B cell (primary cell): ENCODE measurements around the gene FMN2. TPM values are rescaled to one million over a fixed set of nuclear protein-coding genes. Genes with fewer than 3 reads are reported as not detected.

Experiments used
- ATAC-seq: fragments of 200-7000 bp; cut with Tn5 transposase; one replicate; pipeline ENCODE4 v1.10.0; 2021; ENCODE audit warnings: low read depth, mild to moderate bottlenecking, moderate number of reproducible peaks, moderate library complexity
- CTCF ChIA-PET: fragments of 350-600 bp; sonication (Branson Sonifier 250); formaldehyde crosslinking; loops from one replicate; lab custom pipeline; 2021; ENCODE audit warnings: antibody characterized with exemption, inconsistent platforms; lab: Charles Lee
- POLR2A ChIA-PET: fragments of 350-600 bp; sonication (Branson Sonifier 250); formaldehyde crosslinking; loops from one replicate; lab custom pipeline; 2021; ENCODE audit warnings: antibody characterized with exemption; lab: Charles Lee
- DNase-seq: peaks from one replicate; pipeline ENCODE4 v3.0.0; 2013
- H2AFZ ChIP-seq: 2 replicates; pipeline ENCODE4 v1.6.1; 2012; ENCODE audit warnings: mild to moderate bottlenecking, low read depth, low read length; ENCODE audit not compliant: insufficient read depth, poor library complexity, severe bottlenecking
- H3K27ac ChIP-seq, 2 donors: 1 replicate in 1 of 2; 2 replicates in 1 of 2; pipeline ENCODE4 v1.5.1; 2012 to 2013; ENCODE audit warnings: low read length in 2 of 2, mild to moderate bottlenecking in 2 of 2, moderate library complexity in 1 of 2
- H3K27me3 ChIP-seq, 4 experiments: fragments of 200-600 bp in 1 of 4; sonication (generic) in 1 of 4; replicated peaks in 1 of 4; 1 replicate in 2 of 4; 2 replicates in 2 of 4; pipeline versions ENCODE4 v1.6.1 to v1.7.0; 2013 to 2016; ENCODE audit warnings: low read length in 3 of 4, mild to moderate bottlenecking in 2 of 4, mixed read lengths in 1 of 4, moderate library complexity in 1 of 4; ENCODE audit not compliant: insufficient read depth in 4 of 4, control insufficient read depth in 3 of 4; ENCODE audit errors: control extremely low read depth in 1 of 4
- H3K36me3 ChIP-seq, 2 experiments: replicated peaks in 1 of 2; 1 replicate in 1 of 2; 2 replicates in 1 of 2; pipeline versions ENCODE4 v1.6.1 to v1.7.1; 2013; ENCODE audit warnings: low read length in 1 of 2; ENCODE audit not compliant: insufficient read depth in 2 of 2, control insufficient read depth in 1 of 2; ENCODE audit errors: control extremely low read depth in 1 of 2, extremely low read depth in 1 of 2
- H3K4me1 ChIP-seq, 2 donors: fragments of 200-600 bp in 1 of 2; sonication (generic) in 1 of 2; 1 replicate in 1 of 2; 2 replicates in 1 of 2; pipeline versions ENCODE4 v1.5.1 to v1.6.1; 2013 to 2017; ENCODE audit warnings: low read length in 2 of 2; ENCODE audit not compliant: control insufficient read depth in 2 of 2, insufficient read depth in 2 of 2
- H3K4me2 ChIP-seq: replicated peaks from 2 replicates; pipeline ENCODE3; 2012; ENCODE audit warnings: mild to moderate bottlenecking, low read depth, low read length; ENCODE audit not compliant: poor library complexity, severe bottlenecking
- H3K4me3 ChIP-seq, 5 experiments: fragments of 200-600 bp in 1 of 5; sonication (generic) in 1 of 5; 1 replicate in 3 of 5; 2 replicates in 2 of 5; pipeline versions ENCODE4 v1.5.1 to v1.7.0; 2011 to 2016; ENCODE audit warnings: low read length in 4 of 5, mild to moderate bottlenecking in 4 of 5, low read depth in 2 of 5, control low read depth in 1 of 5, moderate library complexity in 1 of 5; ENCODE audit not compliant: insufficient read depth in 1 of 5; ENCODE audit errors: control extremely low read depth in 1 of 5, extremely low read depth in 1 of 5
- H3K79me2 ChIP-seq: fragments of 200-600 bp; sonication (generic); one replicate; pipeline ENCODE4 v1.6.0; 2016; ENCODE audit warnings: low read length; ENCODE audit not compliant: control insufficient read depth, insufficient read depth
- H3K9ac ChIP-seq: fragments of 200-600 bp; sonication (generic); 2 replicates; pipeline ENCODE4 v1.6.1; 2017; ENCODE audit warnings: mild to moderate bottlenecking, low read length, moderate library complexity
- H3K9me3 ChIP-seq, 3 donors: one replicate each; pipeline versions ENCODE4 v1.6.1 to v1.7.1; 2013; ENCODE audit warnings: low read length in 2 of 3; ENCODE audit not compliant: control insufficient read depth in 2 of 3, insufficient read depth in 1 of 3; ENCODE audit errors: control extremely low read depth in 1 of 3
- H4K20me1 ChIP-seq: 2 replicates; pipeline ENCODE4 v1.6.0; 2012; ENCODE audit warnings: mild to moderate bottlenecking, low read length; ENCODE audit not compliant: insufficient read depth, control insufficient read depth, poor library complexity, severe bottlenecking
- H3K27ac Mint-ChIP-seq: one replicate; pipeline ENCODE4 v1.8.0; 2021; ENCODE audit warnings: mixed read lengths
- H3K27me3 Mint-ChIP-seq: one replicate; pipeline ENCODE4 v1.8.0; 2021; ENCODE audit warnings: mixed read lengths
- H3K4me1 Mint-ChIP-seq: one replicate; pipeline ENCODE4 v1.8.0; 2021; ENCODE audit warnings: mixed read lengths
- H3K4me3 Mint-ChIP-seq: one replicate; pipeline ENCODE4 v1.8.0; 2021; ENCODE audit warnings: mixed read lengths
- H3K9me3 Mint-ChIP-seq: one replicate; pipeline ENCODE4 v1.8.0; 2022; ENCODE audit warnings: mixed read lengths; ENCODE audit not compliant: insufficient read depth
- CTCF ChIP-seq: fragments of 200-600 bp; IDR thresholded peaks from one replicate; pipeline ENCODE4 v1.8.0; 2022; ENCODE audit warnings: antibody characterized with exemption, mild to moderate bottlenecking
- EZH2 ChIP-seq: IDR thresholded peaks from 2 replicates; pipeline ENCODE4 v1.6.1; 2012; ENCODE audit warnings: borderline replicate concordance, low read depth, mild to moderate bottlenecking, moderate library complexity, low read length; ENCODE audit not compliant: insufficient read depth, poor library complexity, severe bottlenecking
- WGBS: methylation state at CpG from one replicate; pipeline ENCODE4 v1.1.5; 2013; ENCODE audit warnings: missing lambda C conversion rate; ENCODE audit not compliant: insufficient coverage; 5-methylcytosine and 5-hydroxymethylcytosine counted together
- intact Hi-C: fragments of 100-400 bp; cut with micrococcal nuclease; formaldehyde crosslinking; loops from one replicate; pipeline ENCODE4 v1.10.0; 2022
- polyA plus RNA-seq: library from polyadenylated mRNA; depleted of rRNA; stranded (reverse); fragments of >200 nt; gene quantifications from 2 replicates; pipeline ENCODE4 v1.2.3, GENCODE V29; 2012
- total RNA-seq, 2 donors: library from RNA; stranded (reverse); fragments of 120-200 nt in 1 of 2; gene quantifications; 1 replicate in 1 of 2; 2 replicates in 1 of 2; pipeline versions ENCODE4 v1.2.3 to v1.2.4, GENCODE V29; 2013 to 2022

FMN2 gene
- total and polyA plus RNA-seq, 2 donors (not counting 1 experiment from before 2014, with no cell fraction given), result not detected

- Mint-ChIP-seq H3K9me3 (no peaks in the 10 kb centered on the region), H3K4me3 (no peak overlapping the region), H3K27ac (no peak overlapping the region), H3K27me3 (no peaks in the 10 kb centered on the region), H3K4me1 (no peaks in the 10 kb centered on the region)
- Histone ChIP-seq H3K4me2 (no peak overlapping the region), H3K79me2 (no peaks in the 10 kb centered on the region), H3K27me3 (no peaks in the 10 kb centered on the region), H3K36me3 (no peaks in the 10 kb centered on the region), H4K20me1 (no peaks in the 10 kb centered on the region), H2AFZ (no peak overlapping the region), H3K4me1 (no peaks in the 10 kb centered on the region), H3K9me3 (peaks cover 0 to 6% (median 0%) of the 10 kb centered on the region in 3 donors), H3K9ac (no peak overlapping the region), H3K27ac (no peak overlapping the region), H3K4me3 (no peak overlapping the region)
- CTCF ChIA-PET, result interaction anchor here (1.4 kb wide), 1 partner anchor 11 kb away, joined by 5 read pairs; no protein-coding TSS in a partner anchor
- TF ChIP-seq EZH2, result no peak
- no peak for TF ChIP-seq CTCF
- DNase-seq (no peak), ATAC-seq (no peak)
- 91% methylated on average over 5 of the region's 5 CpGs for WGBS
- POLR2A ChIA-PET, result no interaction called here
- intact Hi-C loops, result no loop called here
Measured at GRCh38 chr1:240139511-240139910, 47.8 kb downstream of the FMN2 start.

GRCh38 chr1:240145120-240145519, 53.4 kb downstream of the FMN2 start:
- H3K36me3 ChIP-seq, result no peaks in the 10 kb centered on the region
- DNase-seq (no peak), ATAC-seq (no peak)
- no peaks in the 10 kb centered on the region for H3K27me3 ChIP-seq
- no peaks in the 10 kb centered on the region for H3K9me3 Mint-ChIP-seq
- intact Hi-C loops, result no loop called here
- CTCF ChIA-PET, result no interaction called here
- no peak overlapping the region for H3K4me3 Mint-ChIP-seq
- H3K79me2 ChIP-seq, result no peaks in the 10 kb centered on the region
- no peak overlapping the region for H3K4me3 ChIP-seq
- no peaks in the 10 kb centered on the region for H4K20me1 ChIP-seq
- H2AFZ ChIP-seq, result no peak overlapping the region
- no peaks in the 10 kb centered on the region for H3K4me1 Mint-ChIP-seq
- 94% methylated on average over 9 of the region's 14 CpGs for WGBS
- no peaks in the 10 kb centered on the region for H3K27me3 Mint-ChIP-seq
- H3K4me1 ChIP-seq, result no peaks in the 10 kb centered on the region
- POLR2A ChIA-PET, result no interaction called here
- no peak for TF ChIP-seq EZH2
- TF ChIP-seq CTCF, result no peak
- H3K4me2 ChIP-seq, result no peak overlapping the region
- no peak overlapping the region for H3K27ac ChIP-seq
- H3K9me3 ChIP-seq, result peaks cover 0 to 6% (median 0%) of the 10 kb centered on the region in 3 donors
- no peak overlapping the region for H3K9ac ChIP-seq
- no peak overlapping the region for H3K27ac Mint-ChIP-seq
